ENCODE results near the gene LARP1. TPM values are rescaled to one million over a fixed set of nuclear protein-coding genes. Genes with fewer than 3 reads are reported as not detected.
A peak's percentile ranks its signal among the peaks of the same experiment; 100 is the strongest.

LARP1 gene
- total RNA-seq, 1 donor from 2014 or later: 155 TPM

DNA sequence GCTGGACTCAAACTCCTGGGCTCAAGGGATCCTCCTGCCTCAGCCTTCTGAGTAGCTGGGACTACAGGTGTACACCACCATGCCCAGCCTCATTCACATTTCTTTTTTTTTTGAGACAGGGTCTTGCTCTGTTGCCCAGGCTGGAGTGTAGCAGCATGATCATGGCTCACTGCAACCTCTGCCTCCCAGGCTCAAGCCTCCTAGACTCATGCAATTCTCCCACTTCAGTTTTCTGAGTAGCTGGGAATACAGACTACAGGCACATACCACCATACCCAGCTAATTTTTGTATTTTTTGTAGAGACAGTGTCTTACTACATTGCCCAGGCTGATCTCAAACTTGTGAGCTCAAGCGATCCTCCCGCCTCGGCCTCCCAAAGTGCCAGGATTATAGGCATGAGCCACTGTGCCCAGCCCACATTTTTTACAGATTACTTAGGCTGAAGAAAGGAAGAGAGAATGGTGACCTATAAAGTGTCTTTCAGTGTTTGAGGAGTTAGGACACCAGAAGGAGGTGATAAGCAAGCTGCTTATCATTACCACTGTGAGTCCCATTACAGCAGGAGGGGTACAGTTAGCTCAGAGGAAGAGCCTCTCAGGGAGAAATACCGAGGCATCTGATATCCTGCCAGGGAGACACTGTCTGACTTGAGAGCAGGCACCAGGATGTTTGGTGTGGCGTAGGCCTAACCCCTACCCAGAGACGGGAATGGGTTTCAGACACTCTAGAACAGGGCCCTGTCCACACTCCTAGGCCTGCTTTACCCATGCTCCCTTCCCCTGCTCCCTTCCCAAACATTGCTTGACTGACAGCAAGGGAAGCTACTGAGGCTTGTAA is 85.5 kb downstream of the LARP1 start:
- intact Hi-C loops (cut with micrococcal nuclease): no loop called here
- ATAC-seq: peak; percentile 37

DNA sequence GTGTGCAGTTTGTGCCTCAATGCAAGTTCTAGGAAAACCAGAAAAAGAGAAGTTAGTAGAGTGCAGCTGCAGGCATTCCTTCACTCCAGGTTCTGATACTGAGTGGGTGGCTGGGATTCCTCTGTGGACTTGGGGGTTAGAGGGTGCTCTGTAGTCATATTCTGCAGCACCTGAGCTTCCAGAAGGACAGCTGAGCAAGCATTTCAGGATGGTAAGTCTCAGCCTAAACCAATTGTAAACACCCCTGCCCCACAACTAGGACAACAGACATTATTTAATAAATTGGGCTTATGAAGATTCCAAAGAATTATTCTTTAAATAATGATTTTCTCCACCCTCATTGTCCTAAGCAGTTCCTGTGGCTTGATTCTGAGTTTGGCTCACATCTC is 86.1 kb downstream of the LARP1 start:
- ATAC-seq (peak; percentile 13), DNase-seq (no peak)
- intact Hi-C loops (cut with micrococcal nuclease): no loop called here

More for the DNA sequence above, 85.5 kb downstream of the LARP1 start:
- DNase-seq: no peak

DNA sequence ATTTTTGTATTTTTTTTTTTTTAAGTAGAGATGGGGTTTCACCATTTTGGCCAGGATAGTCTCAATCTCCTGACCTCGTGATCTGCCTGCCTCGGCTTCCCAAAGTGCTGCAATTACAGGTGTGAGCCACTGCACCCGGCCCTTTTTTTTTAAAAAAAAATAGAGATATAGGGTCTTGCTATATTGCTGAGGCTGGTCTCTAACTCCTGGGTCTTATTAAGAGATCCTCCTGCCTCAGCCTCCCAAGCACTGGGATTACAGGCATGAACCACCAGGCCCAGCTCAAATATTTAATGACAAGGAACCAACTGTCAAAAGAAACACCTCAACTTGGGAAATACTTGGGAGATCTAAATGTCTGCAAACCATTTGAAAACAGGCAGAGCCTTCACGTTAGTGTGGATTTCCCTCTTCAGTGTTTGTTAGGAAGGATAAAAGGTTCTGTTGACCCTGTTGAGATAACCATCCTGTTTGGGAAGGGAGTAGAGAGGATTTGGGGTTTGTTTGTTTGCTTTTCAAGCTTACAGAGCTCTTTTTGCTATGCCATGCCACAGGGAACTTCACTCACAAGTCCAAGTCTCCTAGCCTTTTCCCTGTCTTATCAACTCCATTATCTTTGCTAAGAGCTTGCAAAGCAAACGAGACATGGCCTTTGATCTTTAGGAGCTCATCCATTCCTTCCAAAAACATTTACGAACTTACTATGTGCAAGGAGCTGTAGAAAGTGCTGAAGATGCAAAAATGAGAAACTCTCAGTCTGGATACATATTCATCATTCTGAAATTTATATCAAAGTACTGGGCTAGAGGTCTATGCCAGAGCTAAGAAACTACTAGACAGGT is 87.7 kb downstream of the LARP1 start:
- DNase-seq: no peak
- intact Hi-C loops (cut with micrococcal nuclease): no loop called here
- ATAC-seq: no peak

DNA sequence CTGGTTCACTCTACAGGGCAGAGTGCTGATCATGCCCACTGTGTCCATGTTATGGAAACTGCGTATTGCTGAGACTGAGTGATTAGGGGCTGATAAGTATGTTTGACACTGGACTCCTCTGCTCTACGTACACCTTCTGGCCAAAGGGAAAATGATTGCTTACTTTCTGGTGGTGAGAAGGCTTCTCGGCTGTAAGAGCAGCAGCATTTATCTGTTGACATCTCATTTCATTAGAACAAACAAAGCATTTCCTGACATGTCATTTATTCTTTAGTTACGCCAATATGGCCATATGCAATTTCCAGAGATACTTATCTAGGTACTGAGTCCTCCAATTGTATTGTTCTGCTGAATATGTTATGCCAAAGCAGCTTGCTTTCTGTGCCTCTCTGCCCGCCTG is 89.6 kb downstream of the LARP1 start:
- intact Hi-C loops (cut with micrococcal nuclease): no loop called here
- no peak for ATAC-seq
- DNase-seq: no peak

DNA sequence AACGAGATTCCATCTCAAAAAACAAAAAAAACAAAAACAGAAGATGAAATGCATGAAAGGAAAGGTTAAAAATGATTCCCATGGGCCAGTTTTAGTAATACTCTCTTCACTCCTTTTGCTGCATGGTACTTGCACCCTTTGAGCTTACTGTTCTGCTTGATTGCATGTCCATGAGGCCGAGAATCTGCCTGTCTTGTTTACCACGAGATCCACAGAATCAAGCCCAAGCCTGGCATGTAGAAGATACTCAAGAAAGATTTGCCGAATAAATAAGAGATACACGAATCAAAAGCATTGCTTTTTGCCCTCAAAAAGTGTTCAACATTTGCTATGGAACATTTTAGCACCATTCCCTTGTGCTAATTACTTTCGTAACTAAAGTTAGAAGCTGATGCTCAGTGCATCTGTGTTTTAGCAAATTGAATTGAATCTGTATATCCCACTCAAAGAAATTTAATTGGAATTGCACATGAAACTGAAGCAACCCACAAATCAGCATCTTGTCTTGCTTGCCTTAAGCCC is 94.1 kb downstream of the LARP1 start:
- DNase-seq (no peak), ATAC-seq (no peak)
- intact Hi-C loops (cut with micrococcal nuclease): no loop called here

DNA sequence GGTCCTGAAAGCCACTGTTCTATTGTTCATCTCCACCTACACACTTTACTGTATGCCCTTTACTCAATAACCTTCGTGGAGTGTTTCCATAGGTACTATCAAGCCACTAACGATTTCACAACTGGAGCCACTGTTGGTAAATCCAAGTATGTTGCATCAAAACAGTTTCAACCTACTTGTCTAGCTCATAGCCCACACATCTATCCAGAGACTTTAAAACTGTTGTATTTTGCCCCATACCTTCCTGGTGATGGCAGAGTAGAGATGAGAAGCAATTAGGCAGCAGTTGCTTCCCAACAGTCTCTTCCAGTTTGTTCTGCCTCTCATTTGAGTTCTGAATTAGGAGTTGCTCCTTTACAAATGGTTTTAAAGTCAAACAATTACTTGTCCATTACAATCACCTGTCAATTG is 94.6 kb downstream of the LARP1 start:
- DNase-seq (no peak), ATAC-seq (peak; percentile 56)
- intact Hi-C loops (cut with micrococcal nuclease): no loop called here

DNA sequence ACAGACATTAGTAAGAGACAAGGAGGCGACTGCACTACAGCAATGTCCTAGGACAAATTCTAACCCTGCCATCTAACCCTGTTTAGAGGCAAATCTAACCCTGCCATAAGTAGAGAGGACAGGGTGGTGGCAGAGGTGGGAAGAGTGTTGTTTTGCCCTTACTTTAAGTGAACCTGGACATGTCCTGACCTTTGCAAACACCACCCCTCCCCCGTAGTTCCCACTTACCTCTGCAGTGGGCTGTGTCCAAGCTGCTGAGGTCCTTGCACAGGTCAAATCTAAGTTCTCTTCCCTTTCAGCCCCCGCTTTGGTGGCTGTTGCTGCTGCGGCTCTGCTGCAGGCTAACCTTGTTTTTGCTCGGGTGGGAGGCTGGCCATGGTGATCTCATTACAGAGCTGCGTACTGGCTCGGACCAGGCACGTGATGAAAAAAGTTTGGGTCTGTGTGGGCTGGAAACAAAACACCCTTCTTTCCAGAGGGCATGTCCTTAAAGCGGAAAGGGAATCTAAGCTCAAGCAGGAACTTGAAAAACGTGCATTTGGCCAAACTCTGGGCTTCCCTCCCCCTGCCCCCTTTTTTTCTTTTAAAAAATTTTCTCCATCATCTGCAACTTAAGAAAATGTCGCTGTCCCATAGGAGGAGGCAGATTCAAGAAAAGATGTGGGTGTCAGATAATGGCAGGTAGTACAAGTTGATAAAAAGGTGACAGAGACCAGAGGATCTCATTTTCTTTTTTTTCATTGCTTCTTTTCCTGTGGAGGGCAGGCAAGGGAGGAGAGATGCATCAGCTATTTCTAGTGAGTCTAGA is 95.3 kb downstream of the LARP1 start, which contains the start of gene FAXDC2:
Gene FAXDC2 (minus strand): TSS at position 349 of the 808 bp plus-strand sequence. CDS start 12,425 bp downstream, outside the sequence.
- intact Hi-C loops (cut with micrococcal nuclease): no loop called here
- peak; percentile 79 for DNase-seq
- ATAC-seq: peak; percentile 98

DNA sequence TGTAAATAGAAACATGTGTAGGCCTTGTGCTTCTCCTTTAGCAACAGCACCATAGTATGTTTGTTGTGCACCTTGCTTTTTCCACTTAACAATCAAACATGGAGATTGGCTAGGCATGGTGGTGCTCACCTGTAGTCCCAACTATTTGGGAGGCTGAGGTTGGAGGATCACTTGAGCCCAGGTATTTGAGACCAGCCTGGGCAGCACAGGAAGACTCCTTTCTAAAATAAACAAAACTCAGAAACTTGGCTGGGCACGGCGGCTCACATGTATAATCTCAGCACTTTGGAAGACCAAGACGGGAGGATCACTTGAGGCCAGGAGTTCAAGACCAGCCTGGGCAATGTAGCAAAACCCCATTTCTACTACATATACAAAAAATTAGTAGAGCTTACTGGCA is 96.2 kb downstream of the LARP1 start:
- DNase-seq: no peak
- ATAC-seq: no peak
- intact Hi-C loops (cut with micrococcal nuclease): no loop called here

DNA sequence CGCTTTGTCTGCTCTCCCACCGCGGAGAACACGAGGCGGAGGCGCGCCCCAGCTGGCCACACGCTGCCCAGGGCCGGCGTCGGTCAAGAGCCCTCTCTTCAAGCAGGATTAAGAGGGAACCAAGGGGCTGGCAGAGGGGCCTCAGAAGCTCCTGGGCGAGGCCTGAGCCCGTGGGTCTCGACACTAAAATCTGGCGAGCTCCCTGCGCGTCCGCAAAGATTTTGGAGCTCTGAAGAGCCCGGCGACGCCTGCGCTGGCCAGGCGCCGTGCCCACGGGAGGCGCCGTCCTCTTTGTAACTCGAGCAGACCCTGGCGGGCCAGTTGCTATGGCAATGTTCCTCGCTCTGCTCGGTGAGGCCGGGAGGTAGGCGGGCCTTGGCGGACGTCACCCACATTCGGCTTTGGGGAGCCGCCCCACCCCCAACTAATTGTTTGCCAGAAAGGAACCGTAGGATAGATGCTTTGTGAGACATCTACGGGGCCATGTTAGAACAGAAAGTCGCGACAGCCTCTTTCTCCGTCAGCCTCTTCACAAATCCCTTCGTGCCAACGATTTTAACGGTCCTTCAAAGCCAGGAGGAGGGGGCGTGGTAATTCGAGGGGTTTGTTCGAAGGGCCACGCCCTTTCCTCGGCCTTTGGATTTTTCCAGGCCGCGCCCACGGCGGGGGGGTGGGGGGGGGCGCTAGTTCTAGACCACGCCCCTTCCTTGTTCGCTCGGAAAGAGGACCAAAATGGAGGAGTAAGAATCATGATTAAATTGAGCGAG is 102.5 kb downstream of the LARP1 start:
- ATAC-seq: peak; percentile 83
- intact Hi-C loops (cut with micrococcal nuclease): no loop called here

DNA sequence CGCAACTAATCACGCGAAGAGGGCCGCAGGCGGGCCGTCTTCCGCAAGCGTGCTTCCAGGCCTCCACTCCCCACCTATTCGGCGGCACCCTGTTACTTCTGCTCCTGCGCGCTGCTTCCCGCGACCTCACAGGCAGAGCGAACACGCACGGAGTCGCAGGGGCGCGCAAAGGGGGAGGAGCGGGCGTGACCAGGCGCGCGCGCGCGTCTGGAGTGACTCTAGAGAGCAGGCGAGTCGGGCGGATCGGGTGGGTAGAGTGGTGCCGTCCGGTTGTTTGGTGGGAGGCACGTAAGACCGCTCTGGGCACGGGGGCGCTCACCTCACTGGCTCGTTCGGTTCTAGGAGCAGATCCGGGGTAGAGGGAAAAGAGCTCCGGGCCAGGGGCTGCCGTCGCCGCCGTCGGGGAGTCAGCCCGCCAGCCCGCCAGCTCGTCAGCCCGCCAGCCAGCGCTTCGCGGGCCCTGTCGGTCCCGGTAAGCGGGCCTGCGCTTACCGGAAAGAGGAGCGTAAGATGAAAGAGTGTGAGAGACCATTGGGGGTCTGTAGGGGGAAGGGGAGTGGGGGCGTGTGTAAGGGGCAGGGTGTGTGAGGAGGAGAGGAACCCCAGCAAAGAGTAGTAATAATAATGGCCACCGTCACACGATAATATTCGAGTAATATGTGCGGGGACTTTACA is 103.3 kb downstream of the LARP1 start, which contains the start of gene CNOT8:
Gene CNOT8 (plus strand): TSS at position 331 of the 675 bp plus-strand sequence. CDS start 4,652 bp downstream, outside the sequence.
- DNase-seq (peak; percentile 99), ATAC-seq (peak; percentile 91)
- intact Hi-C loops (cut with micrococcal nuclease): no loop called here

More for the DNA sequence above, 102.5 kb downstream of the LARP1 start:
- DNase-seq: peak; percentile 96

DNA sequence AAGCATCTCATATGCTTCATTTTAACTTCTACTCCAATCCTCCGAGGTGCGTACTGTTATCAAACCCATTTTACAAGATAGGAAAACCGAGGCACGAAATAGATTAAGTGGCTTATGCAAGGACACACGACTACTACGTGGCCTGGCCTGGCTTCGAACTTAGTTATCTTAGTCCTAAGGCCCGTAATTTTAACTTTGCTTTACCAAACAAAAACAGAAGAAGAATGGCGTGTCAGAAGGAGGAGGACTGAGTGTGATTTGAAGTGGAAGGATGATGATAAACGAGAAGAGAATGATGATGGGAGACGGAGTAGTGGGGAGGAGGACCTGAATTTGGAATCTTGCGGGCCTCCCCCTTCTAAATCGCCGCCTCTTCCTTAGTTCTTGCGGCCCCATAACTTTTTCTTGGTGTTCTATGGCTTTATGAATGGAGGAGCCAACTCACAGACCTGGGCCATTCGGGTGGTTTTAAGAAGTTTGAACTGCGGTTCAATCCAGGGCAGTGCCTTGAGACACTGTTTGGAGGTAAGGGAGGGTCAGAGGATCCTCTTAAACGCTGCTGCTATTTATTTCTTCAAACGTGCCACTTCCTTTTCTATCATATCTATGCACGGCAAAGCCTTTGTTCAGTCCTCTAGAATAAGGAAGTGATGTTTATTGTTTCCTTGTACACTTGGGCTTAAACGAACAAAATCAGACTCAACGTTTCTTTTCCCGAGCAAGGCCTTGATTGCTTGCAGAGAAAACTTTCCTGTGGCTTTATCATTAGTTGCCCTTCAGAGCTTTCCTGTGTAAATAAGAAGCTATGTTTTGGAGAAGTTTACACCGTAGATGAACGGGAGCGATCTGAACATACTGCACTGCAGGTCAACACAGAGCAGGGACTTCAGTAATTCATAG is 104.0 kb downstream of the LARP1 start:
- intact Hi-C loops (cut with micrococcal nuclease): no loop called here
- ATAC-seq: no peak

DNA sequence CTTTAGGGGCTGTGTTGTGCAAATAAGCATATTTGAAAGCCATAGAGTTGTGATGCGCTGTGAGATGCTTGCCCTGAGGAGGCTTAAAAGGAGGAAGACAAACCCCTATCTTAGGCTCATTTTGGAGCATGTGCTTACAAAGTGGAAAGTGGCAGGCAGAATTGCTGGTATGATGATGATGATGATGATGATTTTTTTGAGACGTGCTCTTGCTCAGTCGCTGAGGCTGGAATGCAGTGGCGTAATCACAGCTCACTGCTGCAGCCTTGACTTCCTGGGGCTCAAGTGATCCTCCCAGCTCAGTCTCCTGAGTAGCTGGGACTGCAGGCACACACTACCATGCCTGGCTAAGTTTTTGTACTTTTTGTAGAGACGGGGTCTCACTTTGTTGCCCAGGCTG is 104.9 kb downstream of the LARP1 start:
- DNase-seq (no peak), ATAC-seq (no peak)
- intact Hi-C loops (cut with micrococcal nuclease): no loop called here

More for the DNA sequence above, 104.0 kb downstream of the LARP1 start:
- DNase-seq: no peak

DNA sequence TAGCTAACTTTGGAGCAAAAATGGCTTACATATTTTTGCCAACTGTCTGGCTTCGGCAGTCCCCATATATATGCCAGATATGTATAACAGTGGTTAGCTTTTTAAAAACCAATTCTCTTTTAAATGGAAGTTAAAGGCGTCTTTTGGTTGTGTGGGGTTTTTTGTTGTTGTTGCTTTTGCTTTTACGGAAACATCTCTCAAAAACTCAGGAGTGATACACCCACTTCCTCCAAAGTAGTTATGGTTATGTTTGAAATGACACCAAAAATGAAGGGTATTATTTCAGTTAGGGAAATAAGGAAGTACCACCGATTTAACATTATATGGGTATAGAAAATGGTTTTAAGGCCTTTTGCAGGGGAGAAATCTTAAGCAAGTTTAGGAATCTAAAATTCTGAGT is 105.6 kb downstream of the LARP1 start:
- ATAC-seq (no peak), DNase-seq (no peak)
- intact Hi-C loops (cut with micrococcal nuclease): no loop called here

DNA sequence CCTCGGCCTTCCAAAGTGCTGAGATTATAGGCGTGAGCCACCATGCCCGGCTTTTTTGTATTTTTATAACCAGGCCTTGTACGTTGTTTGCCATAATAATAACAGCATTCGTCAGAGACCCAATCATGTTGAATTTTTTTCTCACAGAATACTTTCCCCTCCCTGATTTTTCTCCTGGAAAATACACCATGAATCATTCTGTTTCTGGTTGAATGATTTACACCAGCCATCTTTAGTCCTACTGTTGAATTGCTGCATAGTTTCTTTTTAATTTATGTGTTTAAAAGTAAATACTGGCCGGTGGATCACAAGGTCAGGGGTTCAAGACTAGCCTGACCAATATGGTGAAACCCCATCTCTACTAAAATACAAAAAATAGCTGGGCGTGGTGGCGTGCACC is 106.8 kb downstream of the LARP1 start:
- ATAC-seq (no peak), DNase-seq (no peak)
- intact Hi-C loops (cut with micrococcal nuclease): no loop called here

DNA sequence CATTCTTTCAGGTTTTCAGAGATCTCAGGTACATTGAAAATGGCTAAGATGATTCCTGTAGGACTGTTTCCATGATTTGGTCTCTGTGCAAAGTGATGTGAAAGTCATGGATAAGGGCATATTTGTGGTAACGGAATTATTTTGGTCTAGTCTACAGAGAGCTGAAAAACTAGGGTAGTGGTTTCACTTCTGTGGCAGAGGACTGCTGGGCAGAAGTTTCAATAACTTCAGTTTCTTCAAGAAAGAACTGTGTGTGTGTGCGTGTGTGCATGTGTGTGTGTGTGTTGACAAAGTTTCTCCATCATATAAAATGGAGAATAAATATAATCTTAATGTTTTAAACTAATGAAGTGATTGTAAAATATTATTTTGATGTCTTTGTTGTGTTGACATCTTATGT is 107.6 kb downstream of the LARP1 start:
- ATAC-seq (no peak), DNase-seq (no peak)
- intact Hi-C loops (cut with micrococcal nuclease): no loop called here

DNA sequence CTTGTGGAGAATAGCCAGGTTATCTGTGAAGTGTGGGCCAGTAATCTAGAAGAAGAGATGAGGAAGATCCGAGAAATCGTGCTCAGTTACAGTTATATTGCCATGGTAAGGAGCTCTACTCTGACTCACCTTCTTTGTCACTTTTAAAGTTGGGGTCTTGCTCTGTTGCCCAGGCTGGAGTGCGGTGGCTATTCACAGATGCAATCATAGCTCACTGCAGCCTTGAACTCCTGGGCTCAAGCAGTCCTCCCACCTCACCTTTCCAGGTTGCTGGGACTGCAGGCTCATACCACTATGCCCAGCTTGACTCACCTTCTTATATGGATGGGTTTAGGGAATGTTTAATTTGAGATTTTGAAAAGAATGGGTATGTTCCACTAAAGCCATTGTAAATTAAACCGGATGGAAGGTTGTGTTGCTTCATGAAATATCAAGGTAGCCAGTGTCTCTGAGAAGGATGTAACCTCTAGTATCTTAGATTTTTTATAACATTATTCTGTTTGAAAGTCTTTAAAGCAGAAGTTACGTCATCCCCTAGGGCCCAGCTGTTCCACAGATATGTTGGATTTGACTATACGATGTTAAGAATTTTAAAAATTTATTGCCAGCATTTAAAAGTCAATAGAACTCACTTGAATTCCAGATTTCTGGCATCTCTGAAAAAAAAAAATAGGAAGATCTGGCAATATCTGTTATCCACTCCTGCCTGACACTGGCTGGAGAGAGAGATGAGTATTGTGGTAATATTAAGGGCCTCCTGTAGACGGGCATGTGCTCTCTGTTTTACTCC is 108.3 kb downstream of the LARP1 start:
- ATAC-seq (no peak), DNase-seq (no peak)
- intact Hi-C loops (cut with micrococcal nuclease): no loop called here
